SK-N-SH (cell line): ENCODE results near the gene ZDHHC7.

ENCODE experiments used
- CTCF ChIP-seq: fragments of 200-600 bp; sonication (generic); IDR thresholded peaks from 2 replicates; pipeline ENCODE4 v1.6.1; 2017; ENCODE audit warnings: antibody characterized with exemption, mild to moderate bottlenecking, moderate library complexity
- EP300 ChIP-seq, 2 experiments: IDR thresholded peaks; 2 replicates each; pipeline versions ENCODE4 v1.4.0 to v1.6.1; 2012; ENCODE audit warnings: borderline replicate concordance in 1 of 2, low read depth in 1 of 2, low read length in 1 of 2
- MEF2A ChIP-seq: IDR thresholded peaks from 2 replicates; pipeline ENCODE4 v1.4.0; 2012; ENCODE audit warnings: low read depth, borderline replicate concordance
- RAD21 ChIP-seq: IDR thresholded peaks from 2 replicates; pipeline ENCODE4 v1.6.1; 2012; ENCODE audit warnings: mild to moderate bottlenecking, low read length
- TAF1 ChIP-seq: IDR thresholded peaks from 2 replicates; pipeline ENCODE4 v1.6.1; 2012; ENCODE audit warnings: low read depth, mild to moderate bottlenecking, low read length, moderate library complexity, borderline replicate concordance
- TEAD4 ChIP-seq: IDR thresholded peaks from 2 replicates; pipeline ENCODE4 v1.4.0; 2012; ENCODE audit warnings: mild to moderate bottlenecking, borderline replicate concordance; ENCODE audit not compliant: insufficient read depth

GRCh38 chr16:84976644-84977400 is 34.5 kb downstream of the ZDHHC7 start:
- no peak for TF ChIP-seq CTCF
- no peak for TF ChIP-seq TEAD4
- no peak for TF ChIP-seq RAD21
- no peak for TF ChIP-seq MEF2A
- no peak for TF ChIP-seq EP300 (IDR thresholded peaks at IDR 0.05; ENCODE audit: borderline replicate concordance in 1 of 2, low read depth in 1 of 2, low read length in 1 of 2)
- TF ChIP-seq TAF1 = no peak
